Gastroesophageal sphincter (tissue), 4 donors: ENCODE results near the gene LTB4R. TPM values are rescaled to one million over a fixed set of nuclear protein-coding genes. Genes with fewer than 3 reads are reported as not detected.

Experiments used
- ATAC-seq: fragments of 150-250 bp; one replicate; pipeline ENCODE4 v1.9.1; 2016; ENCODE audit warnings: mild to moderate bottlenecking, moderate library complexity
- H3K27ac ChIP-seq, 4 donors: fragments of 200-600 bp; sonication (generic) in 3 of 4; 1 replicate in 3 of 4; 2 replicates in 1 of 4; pipeline ENCODE4 v1.5.1; 2016 to 2019
- H3K27me3 ChIP-seq: fragments of 200-600 bp; sonication (generic); one replicate; pipeline ENCODE4 v1.5.1; 2019
- H3K36me3 ChIP-seq, 2 donors: fragments of 200-600 bp; sonication (generic); one replicate each; pipeline ENCODE4 v1.5.1; 2019; ENCODE audit warnings: control low read depth in 1 of 2
- H3K4me1 ChIP-seq, 3 donors: fragments of 200-600 bp; sonication (generic); 1 replicate in 2 of 3; 2 replicates in 1 of 3; pipeline ENCODE4 v1.5.1; 2016 to 2019; ENCODE audit warnings: control low read depth in 2 of 3
- H3K4me3 ChIP-seq, 2 donors: fragments of 200-600 bp; sonication (generic); one replicate each; pipeline ENCODE4 v1.5.1; 2019; ENCODE audit warnings: mild to moderate bottlenecking in 1 of 2, moderate library complexity in 1 of 2
- H3K9me3 ChIP-seq, 3 donors: fragments of 200-600 bp; sonication (generic); one replicate each; pipeline ENCODE4 v1.5.1; 2017 to 2019; ENCODE audit warnings: control low read depth in 2 of 3
- CTCF ChIP-seq, 4 experiments: fragments of 200-600 bp in 2 of 4; fragments of 450-650 bp in 2 of 4; sonication (generic) in 1 of 4; IDR thresholded peaks; one replicate each; pipeline ENCODE4 v1.5.1; 2017 to 2019; ENCODE audit warnings: antibody characterized with exemption in 4 of 4, mild to moderate bottlenecking in 2 of 4, moderate library complexity in 2 of 4
- EP300 ChIP-seq: sonication (generic); formaldehyde crosslinking; IDR thresholded peaks from one replicate; pipeline ENCODE4 v1.6.1; 2017; ENCODE audit warnings: antibody characterized with exemption, mild to moderate bottlenecking
- POLR2A ChIP-seq, 2 donors: fragments of 450-650 bp; IDR thresholded peaks; one replicate each; pipeline ENCODE4 v1.6.1; 2017; ENCODE audit warnings: antibody characterized with exemption in 2 of 2, mild to moderate bottlenecking in 2 of 2, moderate library complexity in 1 of 2
- POLR2AphosphoS5 ChIP-seq: sonication (generic); formaldehyde crosslinking; IDR thresholded peaks from one replicate; pipeline ENCODE4 v1.6.1; 2017; ENCODE audit warnings: antibody characterized with exemption
- WGBS, 2 donors: methylation state at CpG; one replicate each; pipeline ENCODE4 v1.1.5; 2018; ENCODE audit warnings: low coverage in 1 of 2; 5-methylcytosine and 5-hydroxymethylcytosine counted together
- total RNA-seq, 4 donors: library from RNA; depleted of rRNA; stranded (reverse); fragments of >200 nt; gene quantifications; one replicate each; pipeline ENCODE4 v1.1.0, GENCODE V29; 2016

Gene LTB4R
- total RNA-seq, 4 donors from 2014 or later: 3.0 to 4.2 (median 3.4) TPM

- no peak overlapping the region for H3K4me3 ChIP-seq
- ATAC-seq: no peak
- no peak overlapping the region for H3K27ac ChIP-seq
- H3K27me3 ChIP-seq: peaks cover 44% of the 10 kb centered on the region
- no peaks in the 10 kb centered on the region for H3K9me3 ChIP-seq
- TF ChIP-seq CTCF (IDR thresholded peaks at IDR 0.05) (no peak), EP300 (no peak), POLR2A (IDR thresholded peaks at IDR 0.05) (no peak), POLR2AphosphoS5 (no peak)
- WGBS, 2 donors: 75 to 81% methylated on average over 9 to 13 of the region's 14 CpGs
- peaks cover 0 to 7% of the 10 kb centered on the region in 2 donors for H3K36me3 ChIP-seq
- H3K4me1 ChIP-seq: peaks cover 0 to 10% (median 0%) of the 10 kb centered on the region in 3 donors
Measured at GRCh38 chr14:24321212-24321975, 10.1 kb downstream of the LTB4R start.

GRCh38 chr14:24322672-24323071, 11.4 kb downstream of the LTB4R start:
- ATAC-seq: no peak
- no peaks in the 10 kb centered on the region for H3K4me1 ChIP-seq
- H3K36me3 ChIP-seq: peaks cover 0 to 7% of the 10 kb centered on the region in 2 donors
- H3K27ac ChIP-seq: no peak overlapping the region
- TF ChIP-seq POLR2A (IDR thresholded peaks at IDR 0.05) (no peak), POLR2AphosphoS5 (no peak), CTCF (IDR thresholded peaks at IDR 0.05) (no peak), EP300 (no peak)
- H3K9me3 ChIP-seq: no peaks in the 10 kb centered on the region
- H3K27me3 ChIP-seq: peaks cover 31% of the 10 kb centered on the region
- WGBS, 2 donors: 43 to 47% methylated on average over 1 to 4 of the region's 10 CpGs
- H3K4me3 ChIP-seq: no peak overlapping the region

GRCh38 chr14:24323341-24323740, 12.0 kb downstream of the LTB4R start:
- TF ChIP-seq POLR2A (IDR thresholded peaks at IDR 0.05): no peak
- no peak for TF ChIP-seq CTCF (IDR thresholded peaks at IDR 0.05)
- TF ChIP-seq EP300: no peak
- no peak for TF ChIP-seq POLR2AphosphoS5
- no peak for ATAC-seq
- no peak overlapping the region for H3K4me3 ChIP-seq
- 20% methylated on average over 1 of the region's 3 CpGs; no CpG with 5 or more reads in 1 of the 2 donors for WGBS, 2 donors
- no peaks in the 10 kb centered on the region for H3K9me3 ChIP-seq
- H3K27me3 ChIP-seq: peaks cover 25% of the 10 kb centered on the region
- H3K27ac ChIP-seq: no peak overlapping the region
- H3K36me3 ChIP-seq: peaks cover 0 to 7% of the 10 kb centered on the region in 2 donors
- no peaks in the 10 kb centered on the region for H3K4me1 ChIP-seq

- Histone ChIP-seq H3K27me3 (peaks cover 18% of the 10 kb centered on the region), H3K4me1 (peaks cover 0 to 3% (median 0%) of the 10 kb centered on the region in 3 donors), H3K36me3 (peaks cover 0 to 7% of the 10 kb centered on the region in 2 donors), H3K27ac (no peak overlapping the region), H3K9me3 (no peaks in the 10 kb centered on the region), H3K4me3 (no peak overlapping the region)
- WGBS, 2 donors: 57 to 83% methylated on average over 1 to 2 of the region's 6 CpGs
- no peak for ATAC-seq
- no peak for TF ChIP-seq POLR2A (IDR thresholded peaks at IDR 0.05)
- no peak for TF ChIP-seq CTCF (IDR thresholded peaks at IDR 0.05)
- TF ChIP-seq POLR2AphosphoS5: no peak
- no peak for TF ChIP-seq EP300
Measured at GRCh38 chr14:24324024-24324423, 12.7 kb downstream of the LTB4R start.

GRCh38 chr14:24325041-24325530, 13.8 kb downstream of the LTB4R start:
- Histone ChIP-seq H3K9me3 (no peaks in the 10 kb centered on the region), H3K36me3 (peaks cover 0 to 4% of the 10 kb centered on the region in 2 donors), H3K27ac (no peak overlapping the region), H3K4me1 (peaks cover 0 to 8% (median 0%) of the 10 kb centered on the region in 3 donors), H3K4me3 (no peak overlapping the region), H3K27me3 (peaks cover 16% of the 10 kb centered on the region)
- ATAC-seq: no peak
- WGBS, 2 donors: 81 to 91% methylated on average over 2 to 5 of the region's 5 CpGs
- TF ChIP-seq EP300 (no peak), POLR2A (IDR thresholded peaks at IDR 0.05) (no peak), POLR2AphosphoS5 (no peak), CTCF (IDR thresholded peaks at IDR 0.05) (no peak)
